ENCODE results near the gene PPT2.

The PPT2 gene

DNA sequence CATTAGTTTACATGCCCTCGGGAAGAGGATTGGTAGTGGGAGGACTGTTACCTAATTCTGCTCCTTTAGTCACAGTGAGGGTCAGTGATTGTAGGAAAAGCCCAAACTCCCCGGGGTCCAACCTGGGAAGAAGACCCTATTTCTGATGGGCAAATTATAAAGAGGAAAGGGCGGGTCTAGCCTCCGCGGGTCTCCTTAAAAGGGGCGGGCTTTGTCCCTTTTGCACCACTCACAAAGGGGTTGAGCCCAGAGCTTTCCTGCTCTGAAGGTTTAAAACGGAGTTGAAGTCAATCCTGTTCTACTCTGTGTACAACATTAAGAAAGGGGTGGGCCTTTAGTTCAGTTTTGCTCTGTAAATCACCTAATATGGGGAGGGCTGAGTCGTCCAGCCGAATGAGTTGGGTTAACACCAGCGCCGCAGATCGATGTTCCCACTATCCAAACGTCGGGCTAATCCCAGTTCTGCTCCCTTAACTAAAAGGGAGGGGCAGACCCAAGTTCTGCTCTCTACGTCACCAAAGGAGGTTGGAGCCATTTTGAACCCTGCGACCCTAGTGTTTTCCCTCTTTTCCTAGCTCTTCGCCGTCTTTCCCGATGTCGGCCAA lies 23.3 kb downstream of the PPT2 start:
- TF ChIP-seq, protein P1, sequence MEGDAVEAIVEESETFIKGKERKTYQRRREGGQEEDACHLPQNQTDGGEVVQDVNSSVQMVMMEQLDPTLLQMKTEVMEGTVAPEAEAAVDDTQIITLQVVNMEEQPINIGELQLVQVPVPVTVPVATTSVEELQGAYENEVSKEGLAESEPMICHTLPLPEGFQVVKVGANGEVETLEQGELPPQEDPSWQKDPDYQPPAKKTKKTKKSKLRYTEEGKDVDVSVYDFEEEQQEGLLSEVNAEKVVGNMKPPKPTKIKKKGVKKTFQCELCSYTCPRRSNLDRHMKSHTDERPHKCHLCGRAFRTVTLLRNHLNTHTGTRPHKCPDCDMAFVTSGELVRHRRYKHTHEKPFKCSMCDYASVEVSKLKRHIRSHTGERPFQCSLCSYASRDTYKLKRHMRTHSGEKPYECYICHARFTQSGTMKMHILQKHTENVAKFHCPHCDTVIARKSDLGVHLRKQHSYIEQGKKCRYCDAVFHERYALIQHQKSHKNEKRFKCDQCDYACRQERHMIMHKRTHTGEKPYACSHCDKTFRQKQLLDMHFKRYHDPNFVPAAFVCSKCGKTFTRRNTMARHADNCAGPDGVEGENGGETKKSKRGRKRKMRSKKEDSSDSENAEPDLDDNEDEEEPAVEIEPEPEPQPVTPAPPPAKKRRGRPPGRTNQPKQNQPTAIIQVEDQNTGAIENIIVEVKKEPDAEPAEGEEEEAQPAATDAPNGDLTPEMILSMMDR (IDR thresholded peaks at IDR 0.05), result no peak
- peaks cover 50 to 58% of the 10 kb centered on the region in 2 experiments for H3K4me1 ChIP-seq (ENCODE audit: control insufficient read depth in 1 of 2, insufficient read depth in 1 of 2, low read depth in 1 of 2, low read length in 1 of 2)

DNA sequence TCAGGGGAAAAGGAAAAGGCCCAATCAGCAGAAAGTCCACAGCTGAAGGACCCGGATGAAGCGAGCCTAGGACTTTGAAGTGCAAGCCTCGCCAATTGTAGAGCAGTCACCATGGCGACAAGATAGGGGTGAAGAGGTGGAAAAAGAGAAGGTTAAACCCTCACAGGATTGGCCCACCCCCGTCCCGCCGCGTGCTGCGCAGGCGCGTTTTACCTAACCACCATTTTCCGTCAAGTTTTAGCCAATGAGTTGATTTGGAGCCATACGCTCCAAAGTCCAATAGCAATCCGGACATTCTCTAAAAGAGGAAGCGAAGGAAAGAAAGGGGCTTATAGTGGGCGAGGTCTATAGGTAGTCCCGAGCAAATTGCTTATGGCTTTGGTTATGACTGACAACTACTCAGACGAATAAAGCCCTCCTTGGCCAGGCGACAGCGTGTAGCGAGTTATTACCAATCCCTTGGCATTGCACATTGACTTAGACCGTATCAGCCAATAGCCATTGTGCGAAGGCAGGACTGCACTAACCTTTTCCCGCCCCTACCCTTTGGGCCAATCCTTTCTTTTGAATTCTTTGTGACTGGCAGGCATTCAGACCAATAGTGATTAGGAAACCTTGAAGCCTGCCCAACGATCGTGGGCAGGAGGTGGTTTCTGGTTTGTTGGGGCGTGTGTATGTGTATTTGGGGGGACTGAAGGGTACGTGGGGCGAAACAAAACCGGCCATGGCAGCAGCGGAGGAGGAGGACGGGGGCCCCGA lies 24.0 kb downstream of the PPT2 start, which contains the start of gene RNF5:
TSS of gene RNF5 (plus strand) at position 618 of the 759 bp plus-strand sequence. CDS start at position 725, 107 bp downstream.
- peak within 1 kb of the TSS; percentile 97 for H3K27ac ChIP-seq
- H3K9me3 ChIP-seq, result no peaks in the 10 kb centered on the region
- peaks cover 44 to 56% of the 10 kb centered on the region in 2 experiments for H3K4me1 ChIP-seq (ENCODE audit: control insufficient read depth in 1 of 2, insufficient read depth in 1 of 2, low read depth in 1 of 2, low read length in 1 of 2)
- peak within 1 kb of the TSS; percentile 75 to 92 for H3K4me3 ChIP-seq (ENCODE audit: low read depth in 1 of 2, low read length in 1 of 2)
- no peaks in the 10 kb centered on the region for H3K27me3 ChIP-seq
- TF ChIP-seq, protein P1 (IDR thresholded peaks at IDR 0.05), result no peak
- H3K36me3 ChIP-seq, result peaks cover 27% of the 10 kb centered on the region

More for the DNA sequence above, 23.3 kb downstream of the PPT2 start:
- Histone ChIP-seq H3K27me3 (no peaks in the 10 kb centered on the region), H3K9me3 (no peaks in the 10 kb centered on the region), H3K27ac (peak overlapping the region; percentile 97), H3K36me3 (peaks cover 20% of the 10 kb centered on the region), H3K4me3 (ENCODE audit: low read depth in 1 of 2, low read length in 1 of 2) (peak overlapping the region; percentile 75 to 92)

DNA sequence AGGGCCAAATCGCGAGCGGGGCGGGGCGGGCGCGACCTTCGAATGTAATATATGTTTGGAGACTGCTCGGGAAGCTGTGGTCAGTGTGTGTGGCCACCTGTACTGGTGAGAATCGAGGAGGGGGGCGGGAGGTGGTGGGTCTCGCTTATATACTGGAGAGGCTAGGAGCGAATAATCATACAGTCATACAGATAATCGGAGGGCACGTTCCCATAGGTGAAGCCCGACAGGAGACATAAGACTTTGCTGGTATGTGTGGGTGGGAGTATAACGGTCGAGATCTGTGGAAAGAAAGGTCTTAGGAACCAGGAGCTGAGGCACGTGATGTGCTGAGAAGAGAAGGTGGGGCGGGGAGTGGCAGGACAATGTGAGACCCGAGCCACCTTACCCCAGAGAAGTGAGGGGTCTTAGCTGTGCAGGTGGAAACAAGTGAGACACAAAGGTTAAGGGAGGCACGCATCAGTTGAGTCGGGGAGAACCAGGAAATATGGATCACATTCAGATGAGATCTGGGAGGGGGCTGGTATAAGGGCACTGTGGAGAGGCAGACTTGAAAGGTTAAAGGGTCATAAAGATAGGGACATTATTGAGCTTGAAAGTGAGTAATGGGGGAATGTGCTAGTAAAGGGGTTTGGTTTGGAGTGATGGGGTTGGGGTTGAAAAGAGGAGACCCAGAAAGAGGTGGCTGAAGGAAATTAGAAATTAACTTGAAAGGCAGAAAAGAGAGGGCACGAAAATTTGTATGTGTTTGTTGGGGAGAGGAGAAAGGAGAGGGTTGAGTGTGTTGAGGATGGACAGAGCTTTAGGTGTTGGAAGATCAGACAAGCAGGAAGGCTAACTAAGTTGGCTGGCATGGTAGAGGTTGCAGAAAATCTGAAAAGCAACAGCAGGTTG lies 24.9 kb downstream of the PPT2 start:
- H3K4me1 ChIP-seq (ENCODE audit: control insufficient read depth in 1 of 2, insufficient read depth in 1 of 2, low read depth in 1 of 2, low read length in 1 of 2), result peaks cover 40 to 49% of the 10 kb centered on the region in 2 experiments
- TF ChIP-seq, protein P1 (IDR thresholded peaks at IDR 0.05), result no peak

DNA sequence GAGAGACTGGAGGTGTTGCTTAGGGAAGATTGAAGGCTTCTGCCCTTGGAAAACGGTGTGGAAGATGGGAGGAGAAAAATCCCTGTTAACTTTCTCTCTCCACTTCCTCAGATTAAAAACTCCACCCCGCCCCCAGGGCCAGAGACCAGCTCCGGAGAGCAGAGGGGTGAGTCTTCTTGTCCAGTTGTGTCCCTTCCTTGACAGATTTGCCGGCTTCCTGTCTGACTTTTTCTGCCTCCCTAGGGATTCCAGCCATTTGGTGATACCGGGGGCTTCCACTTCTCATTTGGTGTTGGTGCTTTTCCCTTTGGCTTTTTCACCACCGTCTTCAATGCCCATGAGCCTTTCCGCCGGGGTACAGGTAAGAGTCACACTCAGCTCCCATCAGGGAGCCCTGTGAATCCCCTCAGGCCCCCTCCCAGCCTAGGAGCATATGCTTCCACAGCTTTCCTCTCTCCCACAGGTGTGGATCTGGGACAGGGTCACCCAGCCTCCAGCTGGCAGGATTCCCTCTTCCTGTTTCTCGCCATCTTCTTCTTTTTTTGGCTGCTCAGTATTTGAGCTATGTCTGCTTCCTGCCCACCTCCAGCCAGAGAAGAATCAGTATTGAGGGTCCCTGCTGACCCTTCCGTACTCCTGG lies 25.9 kb downstream of the PPT2 start:
- peaks cover 41% of the 10 kb centered on the region for H3K36me3 ChIP-seq
- H3K4me1 ChIP-seq (ENCODE audit: control insufficient read depth in 1 of 2, insufficient read depth in 1 of 2, low read depth in 1 of 2, low read length in 1 of 2), result peaks cover 38 to 53% of the 10 kb centered on the region in 2 experiments
- peak overlapping the region; percentile 97 for H3K27ac ChIP-seq
- H3K4me3 ChIP-seq (ENCODE audit: low read depth in 1 of 2, low read length in 1 of 2), result no peak overlapping the region
- no peaks in the 10 kb centered on the region for H3K27me3 ChIP-seq
- no peaks in the 10 kb centered on the region for H3K9me3 ChIP-seq
- TF ChIP-seq, protein P1 (IDR thresholded peaks at IDR 0.05), result no peak

More for the DNA sequence above, 24.9 kb downstream of the PPT2 start:
- H3K27ac ChIP-seq, result peak overlapping the region; percentile 97
- H3K36me3 ChIP-seq, result peaks cover 36% of the 10 kb centered on the region
- H3K27me3 ChIP-seq, result no peaks in the 10 kb centered on the region
- no peaks in the 10 kb centered on the region for H3K9me3 ChIP-seq
- H3K4me3 ChIP-seq (ENCODE audit: low read depth in 1 of 2, low read length in 1 of 2), result peak overlapping the region; percentile 75 to 92

Measured in neutrophil (primary cell).